Neural cell (in vitro differentiated cells): ENCODE data around the gene MAGEA2.
"Not testable (repeated sequence)": the region's sequence is repeated elsewhere in the genome, so short reads cannot be mapped to it uniquely, and the experiment has no call there.

Source experiments
- EZH2 ChIP-seq: fragments of 200-600, 300-800 bp; shearing (Covaris generic), sonication (generic); IDR thresholded peaks from 2 replicates; pipeline ENCODE4 v1.6.1; 2014; ENCODE audit warnings: antibody characterized with exemption, low read length, borderline replicate concordance, mild to moderate bottlenecking; ENCODE audit not compliant: insufficient read depth, poor library complexity, severe bottlenecking
- MXI1 ChIP-seq: fragments of 450-650 bp; conservative IDR thresholded peaks from 2 replicates; pipeline ENCODE4 v1.6.1; 2014; ENCODE audit warnings: antibody characterized with exemption, mild to moderate bottlenecking; ENCODE audit not compliant: poor library complexity, severe bottlenecking
- RAD21 ChIP-seq: fragments of 450-650 bp; conservative IDR thresholded peaks from 2 replicates; pipeline ENCODE4 v1.6.1; 2014; ENCODE audit warnings: antibody characterized with exemption, mild to moderate bottlenecking, moderate library complexity
- TF ChIP-seq, protein P1 (sequence below): fragments of 450-650 bp; IDR thresholded peaks from 2 replicates; pipeline ENCODE4 v1.5.1; 2014; ENCODE audit warnings: antibody characterized with exemption, mild to moderate bottlenecking, moderate library complexity; ENCODE audit not compliant: poor library complexity, severe bottlenecking

DNA sequence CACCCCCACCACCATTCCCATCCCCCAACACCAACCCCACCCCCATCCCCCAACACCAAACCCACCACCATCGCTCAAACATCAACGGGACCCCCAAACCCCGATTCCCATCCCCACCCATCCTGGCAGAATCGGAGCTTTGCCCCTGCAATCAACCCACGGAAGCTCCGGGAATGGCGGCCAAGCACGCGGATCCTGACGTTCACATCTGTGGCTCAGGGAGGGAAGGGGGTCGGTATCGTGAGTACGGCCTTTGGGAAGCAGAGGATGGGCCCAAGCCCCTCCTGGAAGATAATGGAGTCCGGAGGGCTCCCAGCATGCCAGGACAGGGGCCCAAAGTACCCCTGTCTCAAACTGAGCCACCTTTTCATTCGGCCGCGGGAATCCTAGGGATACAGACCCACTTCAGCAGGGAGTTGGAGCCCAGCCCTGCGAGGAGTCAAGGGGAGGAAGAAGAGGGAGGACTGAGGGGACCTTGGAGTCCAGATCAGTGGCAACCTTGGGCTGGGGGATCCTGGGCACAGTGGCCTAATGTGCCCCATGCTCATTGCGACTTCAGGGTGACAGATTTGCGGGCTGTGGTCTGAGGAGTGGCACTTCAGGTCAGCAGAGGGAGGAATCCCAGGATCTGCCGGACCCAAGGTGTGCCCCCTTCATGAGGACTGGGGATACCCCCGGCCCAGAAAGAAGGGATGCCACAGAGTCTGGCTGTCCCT lies 19.3 kb downstream of the MAGEA2 start:
- not testable (repeated sequence) for TF ChIP-seq EZH2, RAD21, MXI1
- TF ChIP-seq, protein P1, sequence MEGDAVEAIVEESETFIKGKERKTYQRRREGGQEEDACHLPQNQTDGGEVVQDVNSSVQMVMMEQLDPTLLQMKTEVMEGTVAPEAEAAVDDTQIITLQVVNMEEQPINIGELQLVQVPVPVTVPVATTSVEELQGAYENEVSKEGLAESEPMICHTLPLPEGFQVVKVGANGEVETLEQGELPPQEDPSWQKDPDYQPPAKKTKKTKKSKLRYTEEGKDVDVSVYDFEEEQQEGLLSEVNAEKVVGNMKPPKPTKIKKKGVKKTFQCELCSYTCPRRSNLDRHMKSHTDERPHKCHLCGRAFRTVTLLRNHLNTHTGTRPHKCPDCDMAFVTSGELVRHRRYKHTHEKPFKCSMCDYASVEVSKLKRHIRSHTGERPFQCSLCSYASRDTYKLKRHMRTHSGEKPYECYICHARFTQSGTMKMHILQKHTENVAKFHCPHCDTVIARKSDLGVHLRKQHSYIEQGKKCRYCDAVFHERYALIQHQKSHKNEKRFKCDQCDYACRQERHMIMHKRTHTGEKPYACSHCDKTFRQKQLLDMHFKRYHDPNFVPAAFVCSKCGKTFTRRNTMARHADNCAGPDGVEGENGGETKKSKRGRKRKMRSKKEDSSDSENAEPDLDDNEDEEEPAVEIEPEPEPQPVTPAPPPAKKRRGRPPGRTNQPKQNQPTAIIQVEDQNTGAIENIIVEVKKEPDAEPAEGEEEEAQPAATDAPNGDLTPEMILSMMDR, result not testable (repeated sequence)
